ENCODE results near the gene DIP2A. TPM values are rescaled to one million over a fixed set of nuclear protein-coding genes. Genes with fewer than 3 reads are reported as not detected.

The DIP2A gene
- total and polyA plus RNA-seq, 9 donors = 20.5 to 40.3 (median 32.0) TPM

- no peak for DNase-seq
- no peaks in the 10 kb centered on the region for H3K9me3 ChIP-seq
- TF ChIP-seq POLR2A (IDR thresholded peaks at IDR 0.05) = no peak
- TF ChIP-seq CTCF (IDR thresholded peaks at IDR 0.05) = no peak
- TF ChIP-seq EP300 (IDR thresholded peaks at IDR 0.05) = no peak
- no peaks in the 10 kb centered on the region for H3K36me3 ChIP-seq
- no peaks in the 10 kb centered on the region for H3K27me3 ChIP-seq
- H3K27ac ChIP-seq = no peak overlapping the region
- H3K4me3 ChIP-seq = no peak overlapping the region
- 94 to 100% (median 97%) methylated on average over 5 of the region's 5 CpGs for WGBS, 3 donors
- no peaks in the 10 kb centered on the region for H3K4me1 ChIP-seq (ENCODE audit: insufficient read depth)
- intact Hi-C loops (cut with DNase I) = no loop called here
These were observed 123.2 kb downstream of the DIP2A start for GRCh38 chr21:46581780-46582307.

- Histone ChIP-seq H3K4me1 (ENCODE audit: insufficient read depth) (no peaks in the 10 kb centered on the region), H3K4me3 (no peak overlapping the region), H3K27ac (no peak overlapping the region), H3K27me3 (no peaks in the 10 kb centered on the region), H3K9me3 (no peaks in the 10 kb centered on the region), H3K36me3 (no peaks in the 10 kb centered on the region)
- intact Hi-C loops (cut with DNase I) = no loop called here
- no peak for DNase-seq
- 85 to 92% (median 88%) methylated on average over 7 of the region's 7 CpGs for WGBS, 3 donors
- TF ChIP-seq EP300 (IDR thresholded peaks at IDR 0.05) (no peak), POLR2A (IDR thresholded peaks at IDR 0.05) (no peak), CTCF (IDR thresholded peaks at IDR 0.05) (no peak)
These were observed 126.7 kb downstream of the DIP2A start for GRCh38 chr21:46585191-46585953.

- Histone ChIP-seq H3K4me1 (ENCODE audit: insufficient read depth) (peaks cover 7% of the 10 kb centered on the region), H3K4me3 (no peak overlapping the region), H3K9me3 (peaks cover 0 to 6% of the 10 kb centered on the region in 2 donors), H3K27me3 (no peaks in the 10 kb centered on the region), H3K27ac (no peak overlapping the region), H3K36me3 (no peaks in the 10 kb centered on the region)
- 78 to 89% (median 87%) methylated on average over 8 of the region's 8 CpGs for WGBS, 3 donors
- intact Hi-C loops (cut with DNase I) = no loop called here
- TF ChIP-seq CTCF (IDR thresholded peaks at IDR 0.05) (no peak), POLR2A (IDR thresholded peaks at IDR 0.05) (no peak), EP300 (IDR thresholded peaks at IDR 0.05) (no peak)
- no peak for DNase-seq
These were observed 135.6 kb downstream of the DIP2A start for GRCh38 chr21:46594276-46594675.

- Histone ChIP-seq H3K36me3 (no peaks in the 10 kb centered on the region), H3K27me3 (no peaks in the 10 kb centered on the region), H3K9me3 (peaks cover 0 to 6% of the 10 kb centered on the region in 2 donors), H3K27ac (no peak overlapping the region), H3K4me1 (ENCODE audit: insufficient read depth) (peaks cover 14% of the 10 kb centered on the region), H3K4me3 (no peak overlapping the region)
- intact Hi-C loops (cut with DNase I) = no loop called here
- DNase-seq = no peak
- TF ChIP-seq EP300 (IDR thresholded peaks at IDR 0.05) (no peak), POLR2A (IDR thresholded peaks at IDR 0.05) (no peak), CTCF (IDR thresholded peaks at IDR 0.05) (no peak)
- WGBS, 3 donors = 92 to 100% (median 96%) methylated on average over 1 of the region's 1 CpG
These were observed 137.5 kb downstream of the DIP2A start for GRCh38 chr21:46596201-46596600.

Measured in ovary (tissue), 9 donors.